HepG2 (cell line): ENCODE data around the gene UACA.
A peak's percentile ranks its signal among the peaks of the same experiment; 100 is the strongest.

Experiments used
- CTCF ChIP-seq: sonication (generic); formaldehyde crosslinking; IDR thresholded peaks from 2 replicates; pipeline ENCODE4 v1.5.0; 2020; ENCODE audit warnings: mild to moderate bottlenecking, missing genetic modification reagents, moderate library complexity
- EP300 ChIP-seq, 3 experiments: sonication (generic) in 1 of 3; formaldehyde crosslinking in 1 of 3; IDR thresholded peaks; 2 replicates each; pipeline versions ENCODE4 v1.5.1 to v1.6.1; 2011 to 2020; ENCODE audit warnings: low read depth in 2 of 3, low read length in 2 of 3, borderline replicate concordance in 1 of 3, improper control_type of control experiment in 1 of 3, mild to moderate bottlenecking in 1 of 3, missing genetic modification reagents in 1 of 3, moderate library complexity in 1 of 3
- IRF2 ChIP-seq: IDR thresholded peaks from 2 replicates; pipeline ENCODE4 v1.6.1; 2018; ENCODE audit warnings: missing genetic modification reagents, missing compliant biosample characterization
- KLF9 ChIP-seq: IDR thresholded peaks from 2 replicates; pipeline ENCODE4 v1.6.1; 2016; ENCODE audit warnings: low read depth
- MAX ChIP-seq: IDR thresholded peaks from 2 replicates; pipeline ENCODE4 v1.6.1; 2012; ENCODE audit warnings: inconsistent platforms
- POLR2AphosphoS5 ChIP-seq: IDR thresholded peaks from 2 replicates; pipeline ENCODE4 v1.6.1; 2012; ENCODE audit warnings: low read depth, low read length
- RBAK ChIP-seq: sonication (generic); formaldehyde crosslinking; IDR thresholded peaks from 2 replicates; pipeline ENCODE4 v1.5.1; 2020; ENCODE audit warnings: mild to moderate bottlenecking, missing genetic modification reagents
- SIX4 ChIP-seq: sonication (generic); formaldehyde crosslinking; IDR thresholded peaks from 2 replicates; pipeline ENCODE4 v1.4.0; 2020; ENCODE audit warnings: missing genetic modification reagents
- TCF12 ChIP-seq, 2 experiments: fragments of 450-650 bp in 1 of 2; sonication (generic) in 1 of 2; formaldehyde crosslinking in 1 of 2; IDR thresholded peaks; 2 replicates each; pipeline versions ENCODE4 v1.6.1 to v1.8.0; 2017 to 2022; ENCODE audit warnings: antibody characterized with exemption in 1 of 2, mild to moderate bottlenecking in 1 of 2, missing genetic modification reagents in 1 of 2, moderate library complexity in 1 of 2
- YY1 ChIP-seq: IDR thresholded peaks from 2 replicates; pipeline ENCODE4 v1.6.1; 2011; ENCODE audit warnings: low read length, low read depth, moderate library complexity, mild to moderate bottlenecking; ENCODE audit not compliant: insufficient read depth, insufficient replicate concordance
- ZNF576 ChIP-seq: sonication (generic); formaldehyde crosslinking; IDR thresholded peaks from 2 replicates; pipeline ENCODE4 v1.4.0; 2020; ENCODE audit warnings: mild to moderate bottlenecking, missing genetic modification reagents
- ZNF883 ChIP-seq: sonication (generic); formaldehyde crosslinking; IDR thresholded peaks from 2 replicates; pipeline ENCODE4 v1.5.1; 2020; ENCODE audit warnings: mild to moderate bottlenecking, missing genetic modification reagents; ENCODE audit errors: not compliant biosample characterization
- TF ChIP-seq, protein P1 (sequence below): sonication (generic); formaldehyde crosslinking; IDR thresholded peaks from 2 replicates; pipeline ENCODE4 v1.4.0; 2020; ENCODE audit warnings: missing genetic modification reagents, borderline replicate concordance
- TF ChIP-seq, protein P2 (sequence below): sonication (generic); IDR thresholded peaks from 2 replicates; pipeline ENCODE4 v1.6.1; 2016; ENCODE audit warnings: low read depth, borderline replicate concordance

DNA sequence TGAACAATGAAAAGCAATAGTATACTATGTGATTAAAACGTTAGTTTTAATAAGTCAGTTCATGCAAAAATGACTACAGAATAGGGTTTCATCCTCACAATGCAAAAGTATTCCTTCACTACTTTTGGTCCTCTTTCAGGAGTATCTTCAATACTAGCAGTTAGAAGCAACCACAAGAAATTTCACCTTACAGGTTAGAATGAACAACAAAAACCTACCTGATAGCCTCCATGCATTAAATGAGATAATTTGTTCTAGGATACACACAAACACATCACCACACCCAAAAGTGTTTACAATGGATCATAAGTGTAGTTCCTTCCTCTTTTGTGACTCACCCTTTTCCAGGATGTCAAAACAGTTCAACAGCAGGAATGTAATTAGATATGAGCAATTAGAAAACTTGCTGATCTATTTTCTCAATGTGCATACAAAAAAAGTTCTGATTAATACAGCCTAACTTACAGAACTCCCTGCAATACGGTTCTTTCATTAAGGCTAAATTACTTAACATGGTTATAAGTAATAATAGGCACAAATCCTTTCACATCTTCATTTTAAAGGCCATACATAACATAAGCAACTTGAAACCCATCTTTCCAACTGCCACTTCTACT, 21.6 kb downstream of the UACA start:
- TF ChIP-seq IRF2 (no peak), POLR2AphosphoS5 (no peak), ZNF576 (no peak), EP300 (IDR thresholded peaks at IDR 0.05; ENCODE audit: low read depth in 2 of 2, low read length in 2 of 2) (peak in 1 of 2 experiments; percentile 19; a peak in 1 of 4 replicates), EP300 (CRISPR knock-in tag; IDR thresholded peaks at IDR 0.05; ENCODE audit: borderline replicate concordance) (no peak), MAX (no peak), CTCF (CRISPR knock-in tag) (no peak), ZNF883 (CRISPR knock-in tag) (no peak), TCF12 (IDR thresholded peaks at IDR 0.05) (no peak), TCF12 (CRISPR knock-in tag; IDR thresholded peaks at IDR 0.05) (no peak), RBAK (CRISPR knock-in tag) (no peak), KLF9 (no peak), YY1 (no peak), SIX4 (CRISPR knock-in tag) (no peak)
- TF ChIP-seq, protein P1, sequence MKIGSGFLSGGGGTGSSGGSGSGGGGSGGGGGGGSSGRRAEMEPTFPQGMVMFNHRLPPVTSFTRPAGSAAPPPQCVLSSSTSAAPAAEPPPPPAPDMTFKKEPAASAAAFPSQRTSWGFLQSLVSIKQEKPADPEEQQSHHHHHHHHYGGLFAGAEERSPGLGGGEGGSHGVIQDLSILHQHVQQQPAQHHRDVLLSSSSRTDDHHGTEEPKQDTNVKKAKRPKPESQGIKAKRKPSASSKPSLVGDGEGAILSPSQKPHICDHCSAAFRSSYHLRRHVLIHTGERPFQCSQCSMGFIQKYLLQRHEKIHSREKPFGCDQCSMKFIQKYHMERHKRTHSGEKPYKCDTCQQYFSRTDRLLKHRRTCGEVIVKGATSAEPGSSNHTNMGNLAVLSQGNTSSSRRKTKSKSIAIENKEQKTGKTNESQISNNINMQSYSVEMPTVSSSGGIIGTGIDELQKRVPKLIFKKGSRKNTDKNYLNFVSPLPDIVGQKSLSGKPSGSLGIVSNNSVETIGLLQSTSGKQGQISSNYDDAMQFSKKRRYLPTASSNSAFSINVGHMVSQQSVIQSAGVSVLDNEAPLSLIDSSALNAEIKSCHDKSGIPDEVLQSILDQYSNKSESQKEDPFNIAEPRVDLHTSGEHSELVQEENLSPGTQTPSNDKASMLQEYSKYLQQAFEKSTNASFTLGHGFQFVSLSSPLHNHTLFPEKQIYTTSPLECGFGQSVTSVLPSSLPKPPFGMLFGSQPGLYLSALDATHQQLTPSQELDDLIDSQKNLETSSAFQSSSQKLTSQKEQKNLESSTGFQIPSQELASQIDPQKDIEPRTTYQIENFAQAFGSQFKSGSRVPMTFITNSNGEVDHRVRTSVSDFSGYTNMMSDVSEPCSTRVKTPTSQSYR (CRISPR knock-in tag), result no peak
- TF ChIP-seq, protein P2, sequence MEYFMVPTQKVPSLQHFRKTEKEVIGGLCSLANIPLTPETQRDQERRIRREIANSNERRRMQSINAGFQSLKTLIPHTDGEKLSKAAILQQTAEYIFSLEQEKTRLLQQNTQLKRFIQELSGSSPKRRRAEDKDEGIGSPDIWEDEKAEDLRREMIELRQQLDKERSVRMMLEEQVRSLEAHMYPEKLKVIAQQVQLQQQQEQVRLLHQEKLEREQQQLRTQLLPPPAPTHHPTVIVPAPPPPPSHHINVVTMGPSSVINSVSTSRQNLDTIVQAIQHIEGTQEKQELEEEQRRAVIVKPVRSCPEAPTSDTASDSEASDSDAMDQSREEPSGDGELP, result no peak
